SH-SY5Y (cell line): ENCODE data around the gene EFCAB5.

Experiments
- GATA2 ChIP-seq: IDR thresholded peaks from 2 replicates; pipeline ENCODE4 v1.6.1; 2011; ENCODE audit warnings: mild to moderate bottlenecking, low read depth, low read length
- GATA3 ChIP-seq: IDR thresholded peaks from 2 replicates; pipeline ENCODE4 v1.6.1; 2011; ENCODE audit warnings: low read depth, mild to moderate bottlenecking, low read length, moderate library complexity

- no peak for TF ChIP-seq GATA2
- no peak for TF ChIP-seq GATA3
Observed at GRCh38 chr17:30074730-30075129, 133.3 kb downstream of the EFCAB5 start.
